DND-41 (cell line): Measurements from ENCODE around the gene STEAP3.

ENCODE experiments used
- CTCF ChIP-seq: IDR thresholded peaks from 2 replicates; pipeline ENCODE4 v1.5.1; 2012; ENCODE audit warnings: borderline replicate concordance, low read length, moderate library complexity, mild to moderate bottlenecking; ENCODE audit not compliant: poor library complexity, severe bottlenecking; ENCODE audit errors: extremely low read depth
- EZH2 ChIP-seq: IDR thresholded peaks from 3 replicates; pipeline ENCODE4 v1.6.1; 2012; ENCODE audit warnings: borderline replicate concordance, low read depth, mild to moderate bottlenecking, moderate library complexity, low read length, inconsistent platforms; ENCODE audit not compliant: severe bottlenecking

GRCh38 chr2:119251652-119252051 is 28.0 kb downstream of the STEAP3 start:
- TF ChIP-seq CTCF (no peak), EZH2 (no peak)
